ENCODE data around the gene SLC16A1.

SLC16A1 gene

GRCh38 chr1:112902221-112902620 lies 53.8 kb downstream of the SLC16A1 start:
- no peak for TF ChIP-seq MAX (IDR thresholded peaks at IDR 0.05)
- no peak for TF ChIP-seq NFIC (IDR thresholded peaks at IDR 0.05)
- TF ChIP-seq RAD21 (IDR thresholded peaks at IDR 0.05; ENCODE audit: low read depth) = no peak
- no peak for TF ChIP-seq TAF1 (IDR thresholded peaks at IDR 0.05; ENCODE audit: low read depth)
- TF ChIP-seq EGR1 (IDR thresholded peaks at IDR 0.05) = no peak

GRCh38 chr1:112901387-112901786 lies 54.6 kb downstream of the SLC16A1 start:
- TF ChIP-seq, protein P1, sequence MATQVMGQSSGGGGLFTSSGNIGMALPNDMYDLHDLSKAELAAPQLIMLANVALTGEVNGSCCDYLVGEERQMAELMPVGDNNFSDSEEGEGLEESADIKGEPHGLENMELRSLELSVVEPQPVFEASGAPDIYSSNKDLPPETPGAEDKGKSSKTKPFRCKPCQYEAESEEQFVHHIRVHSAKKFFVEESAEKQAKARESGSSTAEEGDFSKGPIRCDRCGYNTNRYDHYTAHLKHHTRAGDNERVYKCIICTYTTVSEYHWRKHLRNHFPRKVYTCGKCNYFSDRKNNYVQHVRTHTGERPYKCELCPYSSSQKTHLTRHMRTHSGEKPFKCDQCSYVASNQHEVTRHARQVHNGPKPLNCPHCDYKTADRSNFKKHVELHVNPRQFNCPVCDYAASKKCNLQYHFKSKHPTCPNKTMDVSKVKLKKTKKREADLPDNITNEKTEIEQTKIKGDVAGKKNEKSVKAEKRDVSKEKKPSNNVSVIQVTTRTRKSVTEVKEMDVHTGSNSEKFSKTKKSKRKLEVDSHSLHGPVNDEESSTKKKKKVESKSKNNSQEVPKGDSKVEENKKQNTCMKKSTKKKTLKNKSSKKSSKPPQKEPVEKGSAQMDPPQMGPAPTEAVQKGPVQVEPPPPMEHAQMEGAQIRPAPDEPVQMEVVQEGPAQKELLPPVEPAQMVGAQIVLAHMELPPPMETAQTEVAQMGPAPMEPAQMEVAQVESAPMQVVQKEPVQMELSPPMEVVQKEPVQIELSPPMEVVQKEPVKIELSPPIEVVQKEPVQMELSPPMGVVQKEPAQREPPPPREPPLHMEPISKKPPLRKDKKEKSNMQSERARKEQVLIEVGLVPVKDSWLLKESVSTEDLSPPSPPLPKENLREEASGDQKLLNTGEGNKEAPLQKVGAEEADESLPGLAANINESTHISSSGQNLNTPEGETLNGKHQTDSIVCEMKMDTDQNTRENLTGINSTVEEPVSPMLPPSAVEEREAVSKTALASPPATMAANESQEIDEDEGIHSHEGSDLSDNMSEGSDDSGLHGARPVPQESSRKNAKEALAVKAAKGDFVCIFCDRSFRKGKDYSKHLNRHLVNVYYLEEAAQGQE (IDR thresholded peaks at IDR 0.05; ENCODE audit: low read depth) = no peak
- TF ChIP-seq CREB1 (IDR thresholded peaks at IDR 0.05; ENCODE audit: low read depth) (no peak), MAX (IDR thresholded peaks at IDR 0.05) (no peak), FOXM1 (IDR thresholded peaks at IDR 0.05; ENCODE audit: borderline replicate concordance, low read depth) (no peak), TCF12 (IDR thresholded peaks at IDR 0.05; ENCODE audit: low read depth) (no peak), RAD21 (IDR thresholded peaks at IDR 0.05; ENCODE audit: low read depth) (no peak), CEBPB (IDR thresholded peaks at IDR 0.05) (no peak), NFIC (IDR thresholded peaks at IDR 0.05) (no peak), TEAD4 (IDR thresholded peaks at IDR 0.05) (no peak), EGR1 (IDR thresholded peaks at IDR 0.05) (no peak), EP300 (IDR thresholded peaks at IDR 0.05; ENCODE audit: borderline replicate concordance) (no peak), YY1 (IDR thresholded peaks at IDR 0.05; ENCODE audit: low read depth) (no peak), TAF1 (IDR thresholded peaks at IDR 0.05; ENCODE audit: low read depth) (no peak), ZBTB7A (IDR thresholded peaks at IDR 0.05; ENCODE audit: low read depth) (no peak)
- TF ChIP-seq, protein P2, sequence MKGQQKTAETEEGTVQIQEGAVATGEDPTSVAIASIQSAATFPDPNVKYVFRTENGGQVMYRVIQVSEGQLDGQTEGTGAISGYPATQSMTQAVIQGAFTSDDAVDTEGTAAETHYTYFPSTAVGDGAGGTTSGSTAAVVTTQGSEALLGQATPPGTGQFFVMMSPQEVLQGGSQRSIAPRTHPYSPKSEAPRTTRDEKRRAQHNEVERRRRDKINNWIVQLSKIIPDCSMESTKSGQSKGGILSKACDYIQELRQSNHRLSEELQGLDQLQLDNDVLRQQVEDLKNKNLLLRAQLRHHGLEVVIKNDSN (IDR thresholded peaks at IDR 0.05) = no peak

GRCh38 chr1:112896783-112897182 lies 59.2 kb downstream of the SLC16A1 start:
- TF ChIP-seq YY1 (IDR thresholded peaks at IDR 0.05; ENCODE audit: low read depth) (no peak), CREB1 (IDR thresholded peaks at IDR 0.05; ENCODE audit: low read depth) (no peak), MAX (IDR thresholded peaks at IDR 0.05) (no peak), TAF1 (IDR thresholded peaks at IDR 0.05; ENCODE audit: low read depth) (no peak), ZBTB7A (IDR thresholded peaks at IDR 0.05; ENCODE audit: low read depth) (no peak), CEBPB (IDR thresholded peaks at IDR 0.05) (no peak), FOXM1 (IDR thresholded peaks at IDR 0.05; ENCODE audit: borderline replicate concordance, low read depth) (no peak)
- TF ChIP-seq, protein P2 (IDR thresholded peaks at IDR 0.05) = no peak

DNA sequence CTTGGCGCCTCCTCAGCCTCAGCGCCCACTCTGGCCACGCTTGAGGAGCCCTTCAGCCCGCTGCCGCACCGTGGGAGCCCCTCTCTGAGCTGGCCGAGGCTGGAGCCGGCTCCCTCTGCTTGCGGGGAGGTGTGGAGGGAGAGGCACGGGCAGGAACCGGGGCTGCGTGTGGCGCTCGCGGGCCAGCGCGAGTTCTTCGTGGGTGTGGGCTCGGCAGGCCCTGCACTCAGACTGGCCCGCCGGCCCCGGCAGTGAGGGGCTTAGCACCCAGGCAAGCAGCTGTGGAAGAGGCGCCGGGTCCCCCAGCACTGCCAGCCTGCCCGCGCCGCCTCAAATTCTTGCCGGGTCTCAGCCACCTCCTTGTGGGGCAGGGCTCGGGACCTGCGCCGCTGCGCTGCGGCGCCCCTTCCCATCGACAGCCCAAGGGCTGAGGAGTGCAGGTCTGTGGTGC lies 61.4 kb downstream of the SLC16A1 start:
- TF ChIP-seq TEAD4 (IDR thresholded peaks at IDR 0.05) (no peak), YY1 (IDR thresholded peaks at IDR 0.05; ENCODE audit: low read depth) (no peak), TAF1 (IDR thresholded peaks at IDR 0.05; ENCODE audit: low read depth) (no peak), MAX (IDR thresholded peaks at IDR 0.05) (no peak), TCF12 (IDR thresholded peaks at IDR 0.05; ENCODE audit: low read depth) (no peak), FOXM1 (IDR thresholded peaks at IDR 0.05; ENCODE audit: borderline replicate concordance, low read depth) (no peak), CEBPB (IDR thresholded peaks at IDR 0.05) (no peak), RAD21 (IDR thresholded peaks at IDR 0.05; ENCODE audit: low read depth) (no peak), EP300 (IDR thresholded peaks at IDR 0.05; ENCODE audit: borderline replicate concordance) (no peak), ZBTB7A (IDR thresholded peaks at IDR 0.05; ENCODE audit: low read depth) (no peak), NFIC (IDR thresholded peaks at IDR 0.05) (no peak), EGR1 (IDR thresholded peaks at IDR 0.05) (no peak), CREB1 (IDR thresholded peaks at IDR 0.05; ENCODE audit: low read depth) (no peak)
- TF ChIP-seq, protein P1 (IDR thresholded peaks at IDR 0.05; ENCODE audit: low read depth) = no peak
- TF ChIP-seq, protein P2 (IDR thresholded peaks at IDR 0.05) = no peak

DNA sequence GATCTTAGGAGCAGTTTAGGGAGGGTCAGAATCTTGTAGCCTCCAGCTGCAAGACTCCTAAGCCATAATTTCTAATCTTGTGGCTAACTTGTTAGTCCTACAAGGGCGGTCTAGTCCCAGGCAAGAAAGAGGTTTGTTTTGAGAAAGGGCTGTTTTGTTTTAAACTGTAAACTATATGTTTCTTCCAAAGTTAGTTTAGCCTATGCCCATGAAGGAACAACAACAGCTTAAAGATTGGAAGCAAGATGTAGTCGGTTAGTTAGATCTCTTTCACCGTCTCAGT lies 62.0 kb downstream of the SLC16A1 start:
- TF ChIP-seq, protein P2 (IDR thresholded peaks at IDR 0.05) = no peak
- TF ChIP-seq RAD21 (IDR thresholded peaks at IDR 0.05; ENCODE audit: low read depth) (no peak), TEAD4 (IDR thresholded peaks at IDR 0.05) (no peak), MAX (IDR thresholded peaks at IDR 0.05) (no peak), EP300 (IDR thresholded peaks at IDR 0.05; ENCODE audit: borderline replicate concordance) (no peak), TAF1 (IDR thresholded peaks at IDR 0.05; ENCODE audit: low read depth) (no peak), TCF12 (IDR thresholded peaks at IDR 0.05; ENCODE audit: low read depth) (no peak), CREB1 (IDR thresholded peaks at IDR 0.05; ENCODE audit: low read depth) (no peak), ZBTB7A (IDR thresholded peaks at IDR 0.05; ENCODE audit: low read depth) (no peak), CEBPB (IDR thresholded peaks at IDR 0.05) (no peak), FOXM1 (IDR thresholded peaks at IDR 0.05; ENCODE audit: borderline replicate concordance, low read depth) (no peak)
- TF ChIP-seq, protein P1 (IDR thresholded peaks at IDR 0.05; ENCODE audit: low read depth) = no peak

Data from Ishikawa (cell line).